GM21619 (cell line): ENCODE measurements around the gene CAMKK1.
A peak's percentile ranks its signal among the peaks of the same experiment; 100 is the strongest.
"Not testable (repeated sequence)": the region's sequence is repeated elsewhere in the genome, so short reads cannot be mapped to it uniquely, and the experiment has no call there.

ENCODE experiments used
- ATAC-seq: cut with Tn5 transposase; IDR thresholded peaks from one replicate; pipeline ENCODE4 v1.9.1; 2021; ENCODE audit not compliant: unreplicated experiment

The CAMKK1 gene

GRCh38 chr17:3848229-3848835 lies 44.5 kb downstream of the CAMKK1 start:
- no peak for ATAC-seq

GRCh38 chr17:3847165-3847670 lies 45.6 kb downstream of the CAMKK1 start:
- ATAC-seq = no peak

- no peak for ATAC-seq
These were observed 46.3 kb downstream of the CAMKK1 start for GRCh38 chr17:3846437-3847164.

- ATAC-seq = peak; percentile 85
These were observed 47.0 kb downstream of the CAMKK1 start, which contains the start of gene NCBP3 for GRCh38 chr17:3845621-3846436. TSS of gene NCBP3 (minus strand) at chr17:3846246. CDS start at chr17:3846223, 23 bp downstream.

- peak; percentile 27 for ATAC-seq
These were observed 47.6 kb downstream of the CAMKK1 start for GRCh38 chr17:3845291-3845620.

GRCh38 chr17:3844556-3844955 lies 48.3 kb downstream of the CAMKK1 start:
- not testable (repeated sequence) for ATAC-seq

GRCh38 chr17:3843935-3844516 lies 48.8 kb downstream of the CAMKK1 start:
- no peak for ATAC-seq

- no peak for ATAC-seq
These were observed 54.6 kb downstream of the CAMKK1 start for GRCh38 chr17:3838206-3838605.

GRCh38 chr17:3836551-3836950 lies 56.3 kb downstream of the CAMKK1 start:
- no peak for ATAC-seq

- no peak for ATAC-seq
These were observed 57.2 kb downstream of the CAMKK1 start for GRCh38 chr17:3835410-3836229.

GRCh38 chr17:3834811-3835210 lies 58.0 kb downstream of the CAMKK1 start:
- ATAC-seq = no peak

- ATAC-seq = no peak
These were observed 64.0 kb downstream of the CAMKK1 start for GRCh38 chr17:3828852-3829232.

GRCh38 chr17:3828151-3828851 lies 64.6 kb downstream of the CAMKK1 start:
- no peak for ATAC-seq

GRCh38 chr17:3827124-3827773 lies 65.6 kb downstream of the CAMKK1 start:
- ATAC-seq = no peak

- ATAC-seq = no peak
These were observed 66.7 kb downstream of the CAMKK1 start for GRCh38 chr17:3826191-3826590.

- ATAC-seq = no peak
These were observed 71.8 kb downstream of the CAMKK1 start for GRCh38 chr17:3821101-3821500.

- ATAC-seq = no peak
These were observed 74.1 kb downstream of the CAMKK1 start for GRCh38 chr17:3818786-3819185.

GRCh38 chr17:3817851-3818605 lies 74.8 kb downstream of the CAMKK1 start:
- ATAC-seq = no peak

- no peak for ATAC-seq
These were observed 76.9 kb downstream of the CAMKK1 start for GRCh38 chr17:3815925-3816324.
